ENCODE results near the gene LAMA2. TPM values are rescaled to one million over a fixed set of nuclear protein-coding genes. Genes with fewer than 3 reads are reported as not detected.

LAMA2 gene
- total RNA-seq, 2 donors from 2014 or later: 111 to 217 TPM

DNA sequence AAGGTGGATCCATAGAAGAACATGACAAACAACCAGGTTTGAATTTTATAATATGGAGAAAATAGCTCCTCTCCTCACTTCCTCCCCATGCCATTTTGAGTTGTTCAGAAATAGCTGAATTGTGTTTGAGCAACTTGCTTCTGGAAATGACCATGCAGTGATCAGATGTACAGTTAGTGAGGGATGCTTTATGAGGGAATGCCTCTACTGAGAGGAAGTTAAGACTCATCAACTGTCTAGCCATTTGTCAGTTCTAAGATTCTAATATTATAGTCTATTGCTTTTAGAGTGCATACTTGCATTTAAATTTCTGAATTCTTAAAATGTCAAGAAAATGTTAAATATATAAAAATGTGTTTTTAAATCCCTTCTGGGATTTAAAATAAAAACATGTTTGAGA is 3.8 kb downstream of the LAMA2 start:
- peak overlapping the region; percentile 16 for H3K4me3 ChIP-seq
- peaks cover 0 to 9% of the 10 kb centered on the region in 2 donors for H3K4me1 ChIP-seq (ENCODE audit: control insufficient read depth in 1 of 2, low read depth in 2 of 2)
- no peaks in the 10 kb centered on the region for H3K27me3 ChIP-seq (replicated peaks; ENCODE audit: insufficient read depth)
- TF ChIP-seq, protein P1, sequence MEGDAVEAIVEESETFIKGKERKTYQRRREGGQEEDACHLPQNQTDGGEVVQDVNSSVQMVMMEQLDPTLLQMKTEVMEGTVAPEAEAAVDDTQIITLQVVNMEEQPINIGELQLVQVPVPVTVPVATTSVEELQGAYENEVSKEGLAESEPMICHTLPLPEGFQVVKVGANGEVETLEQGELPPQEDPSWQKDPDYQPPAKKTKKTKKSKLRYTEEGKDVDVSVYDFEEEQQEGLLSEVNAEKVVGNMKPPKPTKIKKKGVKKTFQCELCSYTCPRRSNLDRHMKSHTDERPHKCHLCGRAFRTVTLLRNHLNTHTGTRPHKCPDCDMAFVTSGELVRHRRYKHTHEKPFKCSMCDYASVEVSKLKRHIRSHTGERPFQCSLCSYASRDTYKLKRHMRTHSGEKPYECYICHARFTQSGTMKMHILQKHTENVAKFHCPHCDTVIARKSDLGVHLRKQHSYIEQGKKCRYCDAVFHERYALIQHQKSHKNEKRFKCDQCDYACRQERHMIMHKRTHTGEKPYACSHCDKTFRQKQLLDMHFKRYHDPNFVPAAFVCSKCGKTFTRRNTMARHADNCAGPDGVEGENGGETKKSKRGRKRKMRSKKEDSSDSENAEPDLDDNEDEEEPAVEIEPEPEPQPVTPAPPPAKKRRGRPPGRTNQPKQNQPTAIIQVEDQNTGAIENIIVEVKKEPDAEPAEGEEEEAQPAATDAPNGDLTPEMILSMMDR (IDR thresholded peaks at IDR 0.05): no peak
- no peak for ATAC-seq (ENCODE audit: insufficient number of reproducible peaks, low FRiP score, low read depth)
- no peaks in the 10 kb centered on the region for H3K36me3 ChIP-seq
- DNase-seq (ENCODE audit: low spot score): no peak
- H3K9me3 ChIP-seq: no peaks in the 10 kb centered on the region
- no peak overlapping the region for H3K27ac ChIP-seq

DNA sequence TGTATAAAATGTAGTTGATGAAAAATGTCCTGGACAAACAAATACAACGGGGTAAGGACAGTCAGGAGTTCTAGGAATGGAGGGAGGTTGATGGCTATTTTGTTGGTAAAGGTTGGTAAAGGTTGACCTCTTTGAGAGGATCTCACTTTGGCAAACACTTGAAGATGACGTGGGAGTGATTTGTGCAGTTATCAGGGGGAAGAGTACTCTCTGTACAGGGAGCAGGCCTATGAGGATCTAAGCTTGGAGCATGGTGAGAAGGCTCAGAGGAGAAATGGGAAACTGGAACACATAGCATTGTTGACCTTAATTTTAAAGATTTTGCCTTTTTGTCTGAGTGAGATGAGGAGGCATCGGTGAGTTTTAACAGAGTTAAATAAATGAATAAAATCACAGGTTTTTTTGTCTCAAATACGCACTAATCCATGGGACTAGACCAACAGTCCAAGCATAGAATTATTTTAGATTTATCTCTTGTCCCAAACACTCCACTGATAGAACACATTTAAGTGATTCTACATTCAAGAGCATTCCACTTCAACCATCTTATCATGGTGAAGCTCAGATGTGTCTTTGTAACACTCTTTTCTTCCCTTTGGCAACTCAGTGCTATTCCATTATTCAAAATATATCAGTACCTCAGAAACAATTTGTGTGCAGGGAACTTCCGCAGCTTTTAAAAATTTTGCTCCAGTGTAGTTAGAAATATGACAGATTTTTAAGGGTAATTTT is 5.7 kb downstream of the LAMA2 start:
- H3K9me3 ChIP-seq: no peaks in the 10 kb centered on the region
- DNase-seq (ENCODE audit: low spot score) (no peak), ATAC-seq (ENCODE audit: insufficient number of reproducible peaks, low FRiP score, low read depth) (no peak)
- H3K4me3 ChIP-seq: no peak overlapping the region
- no peaks in the 10 kb centered on the region for H3K4me1 ChIP-seq (ENCODE audit: control insufficient read depth in 1 of 2, low read depth in 2 of 2)
- H3K36me3 ChIP-seq: no peaks in the 10 kb centered on the region
- TF ChIP-seq, protein P1 (IDR thresholded peaks at IDR 0.05): no peak
- no peaks in the 10 kb centered on the region for H3K27me3 ChIP-seq (replicated peaks; ENCODE audit: insufficient read depth)
- no peak overlapping the region for H3K27ac ChIP-seq

DNA sequence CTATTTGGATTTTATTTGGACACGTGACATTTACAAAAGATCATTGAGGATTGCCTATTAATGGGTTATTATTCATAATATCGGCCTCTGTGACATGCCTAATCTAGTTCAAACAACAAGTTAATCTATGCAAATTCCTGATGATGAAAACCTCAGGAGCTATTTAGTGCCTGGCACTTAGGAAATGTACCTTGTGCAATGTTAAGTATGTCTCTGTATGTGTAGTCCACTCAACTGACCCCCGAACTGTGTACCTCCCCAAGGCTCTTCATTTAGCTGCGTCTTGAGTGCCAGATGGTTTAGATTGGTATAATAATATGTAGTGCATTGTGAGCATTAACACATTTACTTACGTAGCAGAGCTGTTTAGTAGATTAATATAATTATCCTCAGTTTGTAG is 6.9 kb downstream of the LAMA2 start:
- no peaks in the 10 kb centered on the region for H3K4me1 ChIP-seq (ENCODE audit: control insufficient read depth in 1 of 2, low read depth in 2 of 2)
- TF ChIP-seq, protein P1 (IDR thresholded peaks at IDR 0.05): no peak
- no peaks in the 10 kb centered on the region for H3K36me3 ChIP-seq
- H3K27ac ChIP-seq: no peak overlapping the region
- no peak overlapping the region for H3K4me3 ChIP-seq
- DNase-seq (ENCODE audit: low spot score) (no peak), ATAC-seq (ENCODE audit: insufficient number of reproducible peaks, low FRiP score, low read depth) (no peak)
- H3K9me3 ChIP-seq: no peaks in the 10 kb centered on the region
- no peaks in the 10 kb centered on the region for H3K27me3 ChIP-seq (replicated peaks; ENCODE audit: insufficient read depth)

- no peak overlapping the region for H3K4me3 ChIP-seq
- H3K9me3 ChIP-seq: no peaks in the 10 kb centered on the region
- DNase-seq (ENCODE audit: low spot score) (no peak), ATAC-seq (ENCODE audit: insufficient number of reproducible peaks, low FRiP score, low read depth) (no peak)
- TF ChIP-seq, protein P1 (IDR thresholded peaks at IDR 0.05): no peak
- no peaks in the 10 kb centered on the region for H3K27me3 ChIP-seq (replicated peaks; ENCODE audit: insufficient read depth)
- H3K4me1 ChIP-seq (ENCODE audit: control insufficient read depth in 1 of 2, low read depth in 2 of 2): no peaks in the 10 kb centered on the region
- H3K36me3 ChIP-seq: no peaks in the 10 kb centered on the region
- H3K27ac ChIP-seq: no peak overlapping the region
Observed at GRCh38 chr6:128892079-128892478, 9.1 kb downstream of the LAMA2 start.

DNA sequence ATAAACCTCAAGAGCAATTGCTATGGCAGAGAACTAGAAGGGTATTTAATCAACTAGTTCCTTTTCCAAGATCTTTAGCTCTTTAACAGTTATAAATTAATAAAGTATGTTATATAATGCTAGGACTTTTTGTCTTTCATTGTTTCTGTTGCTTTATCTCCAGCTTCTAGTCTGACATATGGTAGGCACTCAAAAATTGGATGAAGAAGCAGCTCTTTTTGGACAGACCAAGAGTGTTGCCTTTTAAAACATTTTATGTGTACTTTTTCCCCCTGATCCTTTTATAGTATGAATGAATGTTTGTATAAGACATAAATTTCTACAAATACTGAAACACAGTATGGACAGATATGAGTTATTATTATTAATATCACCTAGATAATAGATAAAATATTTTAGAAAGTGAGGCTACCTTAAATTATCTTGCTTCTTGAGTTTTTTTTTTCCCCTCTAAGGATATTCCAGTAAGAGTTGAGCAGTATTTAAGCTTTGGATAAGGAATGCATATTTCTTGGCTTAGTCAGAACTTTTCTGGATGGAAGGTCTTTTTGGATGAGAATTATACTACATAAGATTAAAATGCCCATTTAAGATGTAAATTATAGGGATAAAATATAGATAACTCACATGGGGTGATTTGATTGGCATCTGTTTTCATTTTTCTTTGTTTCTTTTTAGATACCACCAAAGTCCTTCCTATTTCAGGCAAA is 16.6 kb downstream of the LAMA2 start:
- no peaks in the 10 kb centered on the region for H3K36me3 ChIP-seq
- H3K27me3 ChIP-seq (replicated peaks; ENCODE audit: insufficient read depth): no peaks in the 10 kb centered on the region
- TF ChIP-seq, protein P1 (IDR thresholded peaks at IDR 0.05): no peak
- no peaks in the 10 kb centered on the region for H3K9me3 ChIP-seq
- peaks cover 4 to 11% of the 10 kb centered on the region in 2 donors for H3K4me1 ChIP-seq (ENCODE audit: control insufficient read depth in 1 of 2, low read depth in 2 of 2)
- H3K27ac ChIP-seq: no peak overlapping the region
- no peak for DNase-seq (ENCODE audit: low spot score)
- no peak for ATAC-seq (ENCODE audit: insufficient number of reproducible peaks, low FRiP score, low read depth)
- no peak overlapping the region for H3K4me3 ChIP-seq
